Measurements from ENCODE around the gene NCKAP5L. TPM values are rescaled to one million over a fixed set of nuclear protein-coding genes. Genes with fewer than 3 reads are reported as not detected.

Gene NCKAP5L
- total and polyA plus RNA-seq, 9 of the 15 experiments (the other 6 are each of a cell fraction or from before 2014, with no cell fraction given) = 0.01 to 14.4 (median 3.7) TPM

DNA sequence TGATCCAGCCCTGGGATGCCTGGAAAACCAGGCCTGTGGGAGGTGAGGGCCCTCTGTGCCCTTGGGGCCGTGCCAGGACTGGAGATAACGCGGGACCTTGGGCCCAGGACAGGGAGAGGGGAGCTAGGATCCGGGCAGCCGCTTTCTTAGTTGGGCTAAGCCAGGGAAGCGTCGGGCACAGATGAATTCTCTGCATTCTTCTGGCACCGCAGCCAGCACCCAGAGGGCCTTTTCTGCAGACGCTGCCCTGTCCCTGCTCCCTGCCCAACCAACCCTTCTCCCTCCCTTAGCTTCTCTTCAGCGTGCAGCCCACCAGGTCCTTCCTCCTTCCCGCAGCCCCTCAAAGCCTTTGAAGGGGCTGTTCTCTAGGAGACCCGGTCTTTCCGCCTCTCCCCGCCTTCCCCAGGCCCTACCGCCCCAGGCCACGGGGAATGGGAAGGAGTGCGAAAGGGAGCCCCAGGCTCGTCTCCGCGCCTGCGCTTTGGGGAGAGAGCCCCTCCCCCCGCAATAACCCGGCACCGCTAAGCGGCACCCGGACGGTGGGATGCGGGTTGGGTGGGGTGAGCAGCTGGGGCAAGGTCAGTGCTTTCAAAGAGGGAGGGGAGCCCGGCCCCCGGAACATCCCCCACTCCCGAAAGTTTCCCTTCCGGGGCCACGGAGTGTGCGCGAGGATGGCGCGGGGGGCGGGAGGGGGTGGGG is 663 bp downstream of the NCKAP5L start (continued):
- TF ChIP-seq, protein P1, sequence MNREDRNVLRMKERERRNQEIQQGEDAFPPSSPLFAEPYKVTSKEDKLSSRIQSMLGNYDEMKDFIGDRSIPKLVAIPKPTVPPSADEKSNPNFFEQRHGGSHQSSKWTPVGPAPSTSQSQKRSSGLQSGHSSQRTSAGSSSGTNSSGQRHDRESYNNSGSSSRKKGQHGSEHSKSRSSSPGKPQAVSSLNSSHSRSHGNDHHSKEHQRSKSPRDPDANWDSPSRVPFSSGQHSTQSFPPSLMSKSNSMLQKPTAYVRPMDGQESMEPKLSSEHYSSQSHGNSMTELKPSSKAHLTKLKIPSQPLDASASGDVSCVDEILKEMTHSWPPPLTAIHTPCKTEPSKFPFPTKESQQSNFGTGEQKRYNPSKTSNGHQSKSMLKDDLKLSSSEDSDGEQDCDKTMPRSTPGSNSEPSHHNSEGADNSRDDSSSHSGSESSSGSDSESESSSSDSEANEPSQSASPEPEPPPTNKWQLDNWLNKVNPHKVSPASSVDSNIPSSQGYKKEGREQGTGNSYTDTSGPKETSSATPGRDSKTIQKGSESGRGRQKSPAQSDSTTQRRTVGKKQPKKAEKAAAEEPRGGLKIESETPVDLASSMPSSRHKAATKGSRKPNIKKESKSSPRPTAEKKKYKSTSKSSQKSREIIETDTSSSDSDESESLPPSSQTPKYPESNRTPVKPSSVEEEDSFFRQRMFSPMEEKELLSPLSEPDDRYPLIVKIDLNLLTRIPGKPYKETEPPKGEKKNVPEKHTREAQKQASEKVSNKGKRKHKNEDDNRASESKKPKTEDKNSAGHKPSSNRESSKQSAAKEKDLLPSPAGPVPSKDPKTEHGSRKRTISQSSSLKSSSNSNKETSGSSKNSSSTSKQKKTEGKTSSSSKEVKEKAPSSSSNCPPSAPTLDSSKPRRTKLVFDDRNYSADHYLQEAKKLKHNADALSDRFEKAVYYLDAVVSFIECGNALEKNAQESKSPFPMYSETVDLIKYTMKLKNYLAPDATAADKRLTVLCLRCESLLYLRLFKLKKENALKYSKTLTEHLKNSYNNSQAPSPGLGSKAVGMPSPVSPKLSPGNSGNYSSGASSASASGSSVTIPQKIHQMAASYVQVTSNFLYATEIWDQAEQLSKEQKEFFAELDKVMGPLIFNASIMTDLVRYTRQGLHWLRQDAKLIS (CRISPR knock-in tag; IDR thresholded peaks at IDR 0.05) = no peak
- no peak for TF ChIP-seq GATAD2A (IDR thresholded peaks at IDR 0.05)
- no peak for TF ChIP-seq FOXM1 (IDR thresholded peaks at IDR 0.05; ENCODE audit: low read depth)
- TF ChIP-seq FOXM1 (CRISPR knock-in tag; IDR thresholded peaks at IDR 0.05; ENCODE audit: low read depth) = no peak
- no peak for TF ChIP-seq NFIX (CRISPR knock-in tag; IDR thresholded peaks at IDR 0.05; ENCODE audit: low read depth)
- TF ChIP-seq ZNF3 (CRISPR knock-in tag; IDR thresholded peaks at IDR 0.05) = no peak
- TF ChIP-seq SAFB2 (IDR thresholded peaks at IDR 0.05; ENCODE audit: borderline replicate concordance, low read depth, low read length, severe bottlenecking) = no peak
- peak; percentile 5 for TF ChIP-seq RBM22 (IDR thresholded peaks at IDR 0.05; ENCODE audit: low read depth, low read length, poor library complexity, severe bottlenecking)
- TF ChIP-seq ARID4B (CRISPR knock-in tag; IDR thresholded peaks at IDR 0.05) = no peak
- no peak for TF ChIP-seq PHB (CRISPR knock-in tag; IDR thresholded peaks at IDR 0.05)
- no peak for TF ChIP-seq HEY1 (CRISPR knock-in tag; IDR thresholded peaks at IDR 0.05; ENCODE audit: borderline replicate concordance)
- TF ChIP-seq CCAR2 (IDR thresholded peaks at IDR 0.05; ENCODE audit: low read depth, low read length) = no peak
- TF ChIP-seq, protein P2, sequence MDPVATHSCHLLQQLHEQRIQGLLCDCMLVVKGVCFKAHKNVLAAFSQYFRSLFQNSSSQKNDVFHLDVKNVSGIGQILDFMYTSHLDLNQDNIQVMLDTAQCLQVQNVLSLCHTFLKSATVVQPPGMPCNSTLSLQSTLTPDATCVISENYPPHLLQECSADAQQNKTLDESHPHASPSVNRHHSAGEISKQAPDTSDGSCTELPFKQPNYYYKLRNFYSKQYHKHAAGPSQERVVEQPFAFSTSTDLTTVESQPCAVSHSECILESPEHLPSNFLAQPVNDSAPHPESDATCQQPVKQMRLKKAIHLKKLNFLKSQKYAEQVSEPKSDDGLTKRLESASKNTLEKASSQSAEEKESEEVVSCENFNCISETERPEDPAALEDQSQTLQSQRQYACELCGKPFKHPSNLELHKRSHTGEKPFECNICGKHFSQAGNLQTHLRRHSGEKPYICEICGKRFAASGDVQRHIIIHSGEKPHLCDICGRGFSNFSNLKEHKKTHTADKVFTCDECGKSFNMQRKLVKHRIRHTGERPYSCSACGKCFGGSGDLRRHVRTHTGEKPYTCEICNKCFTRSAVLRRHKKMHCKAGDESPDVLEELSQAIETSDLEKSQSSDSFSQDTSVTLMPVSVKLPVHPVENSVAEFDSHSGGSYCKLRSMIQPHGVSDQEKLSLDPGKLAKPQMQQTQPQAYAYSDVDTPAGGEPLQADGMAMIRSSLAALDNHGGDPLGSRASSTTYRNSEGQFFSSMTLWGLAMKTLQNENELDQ (CRISPR knock-in tag; IDR thresholded peaks at IDR 0.05; ENCODE audit: borderline replicate concordance) = no peak
- TF ChIP-seq GTF2A2 (tag; IDR thresholded peaks at IDR 0.05) = no peak
- no peak for TF ChIP-seq ZNF282 (CRISPR knock-in tag; IDR thresholded peaks at IDR 0.05)
- TF ChIP-seq POLR3A (IDR thresholded peaks at IDR 0.05; ENCODE audit: borderline replicate concordance, extremely low read depth, insufficient read depth, insufficient read length) = no peak

Data from K562 (cell line).